OCI-LY7 (cell line): Measurements from ENCODE around the gene MACROH2A1.
"Not testable (repeated sequence)": the region's sequence is repeated elsewhere in the genome, so short reads cannot be mapped to it uniquely, and the experiment has no call there.

ENCODE experiments used
- CTCF ChIP-seq: fragments of 200-600 bp; sonication (generic); conservative IDR thresholded peaks from 2 replicates; pipeline ENCODE4 v1.5.1; 2014; ENCODE audit warnings: mild to moderate bottlenecking, antibody characterized with exemption, low read length, moderate library complexity, mixed read lengths
- EZH2phosphoT487 ChIP-seq: fragments of 200-600 bp; sonication (generic); IDR thresholded peaks from 2 replicates; pipeline ENCODE4 v1.6.1; 2018; ENCODE audit warnings: low read depth, borderline replicate concordance, mild to moderate bottlenecking, mixed run types, antibody characterized with exemption, low read length, moderate library complexity, mixed read lengths

- not testable (repeated sequence) for TF ChIP-seq CTCF, EZH2phosphoT487
These were observed 35.7 kb downstream of the MACROH2A1 start for GRCh38 chr5:135363342-135363741.
